ENCODE results near the gene WWP2.

DNA sequence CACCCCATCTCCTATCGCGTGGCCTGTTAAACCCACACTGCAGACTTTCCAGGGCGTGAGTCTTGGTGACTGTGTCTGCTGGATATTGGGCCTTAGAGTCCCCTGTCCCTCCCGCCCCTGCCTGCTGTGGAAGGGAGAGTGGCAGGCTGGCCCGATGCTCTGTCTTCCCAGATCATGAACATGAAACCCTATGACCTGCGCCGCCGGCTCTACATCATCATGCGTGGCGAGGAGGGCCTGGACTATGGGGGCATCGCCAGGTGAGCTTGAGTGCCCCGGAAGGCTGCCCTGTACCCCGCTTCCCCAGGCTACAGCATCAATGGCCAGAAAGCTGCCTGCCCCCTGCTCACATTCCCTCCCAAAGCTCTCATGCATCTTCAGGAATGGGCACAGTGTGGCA lies 169.5 kb downstream of the WWP2 start:
- TF ChIP-seq, protein P1, sequence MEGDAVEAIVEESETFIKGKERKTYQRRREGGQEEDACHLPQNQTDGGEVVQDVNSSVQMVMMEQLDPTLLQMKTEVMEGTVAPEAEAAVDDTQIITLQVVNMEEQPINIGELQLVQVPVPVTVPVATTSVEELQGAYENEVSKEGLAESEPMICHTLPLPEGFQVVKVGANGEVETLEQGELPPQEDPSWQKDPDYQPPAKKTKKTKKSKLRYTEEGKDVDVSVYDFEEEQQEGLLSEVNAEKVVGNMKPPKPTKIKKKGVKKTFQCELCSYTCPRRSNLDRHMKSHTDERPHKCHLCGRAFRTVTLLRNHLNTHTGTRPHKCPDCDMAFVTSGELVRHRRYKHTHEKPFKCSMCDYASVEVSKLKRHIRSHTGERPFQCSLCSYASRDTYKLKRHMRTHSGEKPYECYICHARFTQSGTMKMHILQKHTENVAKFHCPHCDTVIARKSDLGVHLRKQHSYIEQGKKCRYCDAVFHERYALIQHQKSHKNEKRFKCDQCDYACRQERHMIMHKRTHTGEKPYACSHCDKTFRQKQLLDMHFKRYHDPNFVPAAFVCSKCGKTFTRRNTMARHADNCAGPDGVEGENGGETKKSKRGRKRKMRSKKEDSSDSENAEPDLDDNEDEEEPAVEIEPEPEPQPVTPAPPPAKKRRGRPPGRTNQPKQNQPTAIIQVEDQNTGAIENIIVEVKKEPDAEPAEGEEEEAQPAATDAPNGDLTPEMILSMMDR (conservative IDR thresholded peaks at IDR 0.05) = no peak
- TF ChIP-seq EZH2 (IDR thresholded peaks at IDR 0.05; ENCODE audit: low read depth) = no peak
